Measurements from ENCODE around the gene RYK. TPM values are rescaled to one million over a fixed set of nuclear protein-coding genes. Genes with fewer than 3 reads are reported as not detected.

The RYK gene
- total RNA-seq, 1 donor from 2014 or later = 8.3 TPM

GRCh38 chr3:134224796-134225156 lies 25.9 kb downstream of the RYK start:
- intact Hi-C loops (cut with micrococcal nuclease) = loop anchor here (2.0 kb wide), 1 partner anchor 28 kb away; no protein-coding TSS in a partner anchor

DNA sequence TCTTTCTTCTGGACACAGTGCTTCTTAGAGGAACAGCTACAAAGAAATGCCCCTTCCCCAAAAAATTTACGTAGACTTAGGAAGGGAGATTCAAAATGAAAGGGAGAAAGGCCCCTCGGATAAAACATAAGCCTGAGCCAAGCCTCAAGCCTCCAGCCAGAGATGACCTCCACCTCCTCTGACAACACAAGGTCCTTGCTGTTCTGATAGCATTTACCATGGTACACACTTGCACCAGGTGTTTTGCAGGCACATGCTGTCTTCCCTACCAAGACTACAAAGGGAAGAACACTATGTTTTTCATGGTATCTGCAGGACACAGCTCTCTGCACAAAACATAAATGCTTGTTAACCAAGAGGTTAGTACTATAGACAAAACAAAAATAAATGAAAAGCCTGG lies 27.8 kb downstream of the RYK start:
- intact Hi-C loops (cut with micrococcal nuclease) = no loop called here

DNA sequence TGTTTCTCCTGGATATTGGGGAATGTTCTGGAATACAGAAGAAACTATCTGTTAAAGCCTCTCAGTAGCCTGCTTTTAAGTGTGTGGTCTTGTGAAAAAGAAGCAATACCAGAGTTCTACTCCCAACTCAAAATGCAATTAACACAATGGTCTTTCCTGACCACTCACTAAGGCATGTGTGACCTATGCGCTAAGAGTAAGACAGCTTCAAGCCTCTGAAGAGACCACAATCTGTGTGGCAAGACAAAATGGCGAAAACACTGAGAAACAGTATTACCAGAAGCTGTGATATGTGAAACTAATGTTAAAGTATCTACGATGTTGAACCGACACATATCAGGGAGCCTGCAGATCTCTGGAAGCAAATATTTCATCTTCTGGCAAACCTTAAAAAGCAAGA lies 33.8 kb downstream of the RYK start:
- intact Hi-C loops (cut with micrococcal nuclease) = no loop called here

- intact Hi-C loops (cut with micrococcal nuclease) = no loop called here
Observed at GRCh38 chr3:134216191-134216764, 34.4 kb downstream of the RYK start.

- intact Hi-C loops (cut with micrococcal nuclease) = loop anchor here (5.0 kb wide), 2 partner anchors 38 to 93 kb away; partner anchors contain the start of gene RYK
Observed at GRCh38 chr3:134214239-134214638, 36.4 kb downstream of the RYK start.

- intact Hi-C loops (cut with micrococcal nuclease) = loop anchor here (1.0 to 5.0 kb wide), 5 partner anchors 39 to 282 kb away; partner anchors contain the start of gene RYK
Observed at GRCh38 chr3:134212967-134213665, 37.5 kb downstream of the RYK start.

DNA sequence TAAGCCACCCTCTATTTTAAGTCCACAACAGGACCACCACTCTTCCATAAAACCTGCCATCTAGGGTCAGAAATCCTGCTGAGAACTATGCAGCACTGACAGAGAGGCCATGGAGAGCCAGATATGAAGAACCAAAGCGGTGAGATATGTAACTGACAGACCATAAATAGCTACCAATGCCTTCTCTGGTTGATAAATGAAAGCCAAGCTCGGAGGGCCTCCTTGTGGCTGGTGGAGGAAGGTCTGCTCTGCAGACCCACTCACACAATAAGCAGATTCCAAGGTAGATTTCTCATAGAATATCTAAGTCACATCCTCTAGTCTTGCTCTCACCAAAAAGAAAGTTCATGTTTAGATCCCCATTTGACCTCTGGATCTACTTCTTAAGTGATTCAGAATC lies 38.9 kb downstream of the RYK start:
- intact Hi-C loops (cut with micrococcal nuclease) = loop anchor here (2.0 to 5.0 kb wide), 4 partner anchors 41 to 281 kb away; partner anchors contain the start of gene RYK

GRCh38 chr3:134205451-134205850 lies 45.2 kb downstream of the RYK start:
- intact Hi-C loops (cut with micrococcal nuclease) = no loop called here

- intact Hi-C loops (cut with micrococcal nuclease) = no loop called here
Observed at GRCh38 chr3:134201201-134202130, 49.2 kb downstream of the RYK start.

DNA sequence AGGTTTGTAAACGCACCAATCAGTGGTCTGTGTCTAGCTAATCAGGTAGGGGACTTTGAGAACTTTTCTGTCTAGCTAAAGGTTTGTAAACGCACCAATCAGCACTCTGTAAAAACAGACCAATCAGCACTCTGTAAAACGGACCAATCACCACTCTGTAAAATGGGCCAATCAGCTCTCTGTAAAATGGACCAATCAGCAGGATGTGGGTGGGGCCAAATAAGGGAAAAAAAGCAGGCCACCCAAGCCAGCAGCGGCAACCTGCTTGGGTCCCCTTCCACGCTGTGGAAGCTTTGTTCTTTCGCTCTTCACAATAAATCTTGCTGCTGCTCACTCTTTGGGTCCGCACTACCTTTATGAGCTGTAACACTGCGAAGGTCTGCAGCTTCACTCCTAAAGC lies 50.8 kb downstream of the RYK start:
- intact Hi-C loops (cut with micrococcal nuclease) = loop anchor here (5.0 kb wide), 1 partner anchor 272 kb away; no protein-coding TSS in a partner anchor

DNA sequence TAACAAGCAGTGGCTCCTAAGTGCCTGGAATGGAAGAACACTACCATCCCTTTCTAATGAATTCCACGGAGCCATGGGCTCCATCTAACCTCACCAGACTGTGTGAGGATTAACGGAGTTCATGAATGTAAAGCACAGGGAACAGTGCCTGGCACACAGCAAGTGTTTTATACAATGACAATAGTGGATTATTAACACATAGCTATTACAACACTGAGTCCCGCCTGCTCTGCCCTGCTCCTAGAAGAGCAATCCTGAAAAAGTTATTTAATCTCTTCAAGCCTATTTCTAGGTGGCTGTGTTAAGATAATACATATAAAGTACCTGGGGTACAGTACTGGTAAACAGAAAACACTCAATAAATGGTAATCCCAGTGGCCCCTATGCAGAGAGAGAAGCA lies 51.4 kb downstream of the RYK start:
- intact Hi-C loops (cut with micrococcal nuclease) = loop anchor here (5.0 kb wide), 1 partner anchor 273 kb away; no protein-coding TSS in a partner anchor

GRCh38 chr3:134198414-134198813 lies 52.2 kb downstream of the RYK start:
- intact Hi-C loops (cut with micrococcal nuclease) = loop anchor here (5.0 kb wide), 1 partner anchor 274 kb away; no protein-coding TSS in a partner anchor

GRCh38 chr3:134197681-134198261 lies 52.9 kb downstream of the RYK start:
- intact Hi-C loops (cut with micrococcal nuclease) = loop anchor here (2.0 to 5.0 kb wide), 2 partner anchors 27 to 275 kb away; no protein-coding TSS in a partner anchor

DNA sequence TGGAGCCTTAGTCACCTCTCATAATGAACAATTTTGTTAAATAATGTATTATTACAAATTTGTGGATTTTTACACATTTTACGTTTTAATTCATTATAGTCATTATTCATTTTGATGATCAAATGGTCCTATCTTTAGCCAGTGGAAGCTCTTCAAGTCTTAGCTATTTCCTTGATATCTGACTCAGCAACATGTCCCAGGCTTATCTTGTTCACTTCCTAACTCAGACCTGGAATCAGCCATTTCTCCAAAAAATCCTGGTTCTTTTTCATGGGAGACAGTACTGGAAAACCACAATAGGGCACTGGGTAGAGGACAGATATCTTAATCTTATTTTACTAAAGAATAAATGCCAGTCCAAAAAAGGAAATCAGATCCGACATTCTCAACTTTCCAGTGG lies 56.4 kb downstream of the RYK start:
- intact Hi-C loops (cut with micrococcal nuclease) = no loop called here

DNA sequence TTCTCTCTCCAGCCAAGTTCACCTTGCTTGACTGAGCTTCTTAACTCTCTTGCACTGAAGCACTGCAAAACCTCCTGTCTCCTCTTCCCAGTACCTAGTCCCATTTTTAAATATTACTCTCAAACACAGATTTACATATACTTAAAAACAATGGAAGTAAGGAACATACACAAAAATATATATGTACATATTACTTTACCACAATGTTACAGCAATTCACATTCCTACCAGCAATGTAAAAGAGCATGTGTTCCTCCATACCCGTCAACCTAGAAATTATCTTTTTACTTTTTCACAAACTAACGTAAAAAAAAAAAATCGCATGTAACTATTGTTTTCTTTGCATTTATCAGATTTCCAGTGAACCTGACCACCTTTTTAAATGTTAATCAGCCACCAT lies 60.4 kb downstream of the RYK start:
- intact Hi-C loops (cut with micrococcal nuclease) = no loop called here

- intact Hi-C loops (cut with micrococcal nuclease) = no loop called here
Observed at GRCh38 chr3:134189849-134190248, 60.8 kb downstream of the RYK start.

GRCh38 chr3:134186391-134186790 lies 64.3 kb downstream of the RYK start:
- intact Hi-C loops (cut with micrococcal nuclease) = no loop called here

GRCh38 chr3:134180761-134181160 lies 69.9 kb downstream of the RYK start:
- intact Hi-C loops (cut with micrococcal nuclease) = no loop called here

DNA sequence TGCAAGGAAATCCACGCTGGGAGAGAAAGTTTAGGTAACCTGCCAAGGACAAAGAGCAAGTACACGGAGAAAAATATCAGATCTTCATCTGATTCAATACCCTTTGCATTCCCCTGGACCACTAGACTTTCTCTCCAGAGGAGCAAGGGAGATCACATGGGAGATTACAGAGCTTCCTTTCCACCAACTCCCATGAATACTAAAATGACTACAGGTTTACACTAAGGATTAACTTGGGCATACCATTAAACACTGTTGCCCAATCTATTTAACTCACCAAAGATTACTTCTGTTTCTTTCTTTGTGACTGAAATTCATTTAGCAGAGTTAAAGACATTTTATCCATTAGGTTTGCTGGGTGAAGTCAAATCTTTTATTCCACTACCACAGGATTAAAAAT lies 71.2 kb downstream of the RYK start:
- intact Hi-C loops (cut with micrococcal nuclease) = no loop called here

DNA sequence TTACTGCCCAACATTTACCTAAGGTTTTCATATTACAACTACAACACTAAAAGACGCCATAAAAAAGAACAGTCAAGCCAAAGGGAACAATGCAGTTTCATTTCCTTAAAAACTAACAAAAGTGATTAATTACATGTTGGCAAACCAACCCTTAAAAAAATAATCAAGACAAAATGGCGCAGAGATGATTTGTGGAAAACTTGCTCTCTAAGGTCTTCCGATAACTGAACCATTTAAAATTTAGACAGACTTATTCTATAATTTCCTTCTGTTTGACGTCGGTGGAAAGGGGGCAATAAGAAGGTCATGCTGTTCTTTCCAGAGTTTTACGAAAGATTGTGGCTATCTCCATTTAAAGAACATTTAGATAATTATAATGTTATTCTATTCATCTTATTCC lies 87.6 kb downstream of the RYK start:
- intact Hi-C loops (cut with micrococcal nuclease) = no loop called here

- intact Hi-C loops (cut with micrococcal nuclease) = no loop called here
Observed at GRCh38 chr3:134161898-134162615, 88.6 kb downstream of the RYK start.

Data from T-helper 2 cell treated with Interferon-gamma antibody and Interleukin-4, amounts not matched to agents 100 ng/mL and 5 ng/mL, for 36 hours (primary cell).